ENCODE data around the gene SLC10A3.

The SLC10A3 gene

GRCh38 chrX:154477891-154478477, 12.4 kb downstream of the SLC10A3 start:
- no peaks in the 10 kb centered on the region for H3K36me3 ChIP-seq (ENCODE audit: control insufficient read depth in 4 of 4, insufficient read depth in 4 of 4, low read length in 3 of 4)
- H3K27me3 ChIP-seq (replicated peaks in 2 of 5; ENCODE audit: control insufficient read depth in 4 of 5, insufficient read depth in 5 of 5, low read length in 4 of 5): no peaks in the 10 kb centered on the region
- no peaks in the 10 kb centered on the region for H3K9me3 ChIP-seq (ENCODE audit: control extremely low read depth in 1 of 5, control insufficient read depth in 4 of 5, insufficient read depth in 2 of 5, low read depth in 1 of 5, low read length in 4 of 5)
- ChIA-PET CTCF (interaction anchor here (1.4 to 2.9 kb wide), 2 partner anchors 7 to 9 kb away, joined by 3 to 7 read pairs; partner anchors contain the start of gene UBL4A), POLR2A (interaction anchor here (1.0 kb wide), 1 partner anchor 12 kb away, joined by 8 read pairs; the partner anchor contains the start of gene SLC10A3)
- 75% methylated on average over 23 of the region's 24 CpGs for WGBS (ENCODE audit: insufficient coverage)
- peak overlapping the region in 6 of 7 experiments; percentile 54 to 80 (median 65) for H3K4me3 ChIP-seq (ENCODE audit: control insufficient read depth in 1 of 7, extremely low read depth in 1 of 7, insufficient read depth in 4 of 7, low read depth in 2 of 7, low read length in 6 of 7)
- H3K27ac ChIP-seq (ENCODE audit: insufficient read depth in 1 of 2, low read depth in 1 of 2, low read length in 2 of 2, poor library complexity in 1 of 2, severe bottlenecking in 2 of 2): peak overlapping the region in 1 of 2 experiments; percentile 49
- no peak for DNase-seq
- H3K4me1 ChIP-seq (ENCODE audit: control extremely low read depth in 1 of 4, control insufficient read depth in 4 of 4, insufficient read depth in 4 of 4, low read length in 3 of 4): peaks cover 0 to 15% (median 9%) of the 10 kb centered on the region in 4 experiments

DNA sequence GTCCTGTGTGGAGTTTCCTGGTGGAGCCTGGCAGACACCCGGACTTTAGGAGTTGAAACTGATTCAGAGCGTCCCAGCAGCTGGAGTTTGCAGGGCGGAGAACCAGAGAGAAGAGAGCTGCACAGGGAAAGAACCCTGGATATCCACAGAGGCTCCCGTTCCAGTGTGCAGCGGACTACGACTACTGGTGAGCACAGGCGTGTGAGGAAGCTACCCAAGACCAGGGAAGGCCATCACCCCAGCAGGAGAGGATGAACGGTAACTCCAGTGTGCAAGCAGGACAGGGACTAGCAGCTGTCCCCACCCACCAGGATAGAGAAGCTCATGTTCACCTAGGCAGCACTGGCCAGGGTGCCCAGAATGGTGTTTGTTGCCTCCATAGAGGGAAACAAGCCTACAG, 13.6 kb downstream of the SLC10A3 start:
- 85% methylated on average over 8 of the region's 8 CpGs for WGBS (ENCODE audit: insufficient coverage)
- ChIA-PET POLR2A (no interaction called here), CTCF (interaction anchor here (0.8 to 2.9 kb wide), 3 partner anchors 9 to 104 kb away, joined by 3 to 7 read pairs (median 3); partner anchors contain the start of gene UBL4A)
- DNase-seq: no peak
- H3K27me3 ChIP-seq (replicated peaks in 2 of 5; ENCODE audit: control insufficient read depth in 4 of 5, insufficient read depth in 5 of 5, low read length in 4 of 5): no peaks in the 10 kb centered on the region
- no peaks in the 10 kb centered on the region for H3K36me3 ChIP-seq (ENCODE audit: control insufficient read depth in 4 of 4, insufficient read depth in 4 of 4, low read length in 3 of 4)
- peaks cover 0 to 15% (median 9%) of the 10 kb centered on the region in 4 experiments for H3K4me1 ChIP-seq (ENCODE audit: control extremely low read depth in 1 of 4, control insufficient read depth in 4 of 4, insufficient read depth in 4 of 4, low read length in 3 of 4)
- H3K9me3 ChIP-seq (ENCODE audit: control extremely low read depth in 1 of 5, control insufficient read depth in 4 of 5, insufficient read depth in 2 of 5, low read depth in 1 of 5, low read length in 4 of 5): no peaks in the 10 kb centered on the region
- no peak overlapping the region for H3K27ac ChIP-seq (ENCODE audit: insufficient read depth in 1 of 2, low read depth in 1 of 2, low read length in 2 of 2, poor library complexity in 1 of 2, severe bottlenecking in 2 of 2)
- no peak overlapping the region for H3K4me3 ChIP-seq (ENCODE audit: control insufficient read depth in 1 of 7, extremely low read depth in 1 of 7, insufficient read depth in 4 of 7, low read depth in 2 of 7, low read length in 6 of 7)

DNA sequence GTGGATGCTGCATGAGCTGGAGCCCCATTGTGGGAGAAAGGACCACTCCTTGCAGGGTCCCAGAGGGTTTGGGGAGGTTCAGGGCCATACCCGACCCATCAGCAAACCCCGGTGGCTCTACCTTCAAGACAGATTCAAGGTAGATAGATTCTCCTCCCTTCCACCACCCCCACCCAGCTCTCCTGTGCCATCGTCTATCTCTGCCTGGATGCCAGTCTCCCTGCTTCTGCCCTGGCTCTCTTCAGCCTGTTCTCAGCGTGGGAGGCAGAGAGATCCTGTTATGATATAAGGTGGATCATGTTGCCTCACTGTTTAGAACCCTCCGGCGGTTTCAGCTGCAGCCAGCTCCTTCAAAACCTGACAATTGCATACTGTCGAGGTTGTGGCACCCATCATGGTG, 16.7 kb downstream of the SLC10A3 start:
- WGBS (ENCODE audit: insufficient coverage): 86% methylated on average over 2 of the region's 7 CpGs
- peaks cover 0 to 4% (median under 1%) of the 10 kb centered on the region in 4 experiments for H3K36me3 ChIP-seq (ENCODE audit: control insufficient read depth in 4 of 4, insufficient read depth in 4 of 4, low read length in 3 of 4)
- DNase-seq: no peak
- no peaks in the 10 kb centered on the region for H3K9me3 ChIP-seq (ENCODE audit: control extremely low read depth in 1 of 5, control insufficient read depth in 4 of 5, insufficient read depth in 2 of 5, low read depth in 1 of 5, low read length in 4 of 5)
- no peak overlapping the region for H3K4me3 ChIP-seq (ENCODE audit: control insufficient read depth in 1 of 7, extremely low read depth in 1 of 7, insufficient read depth in 4 of 7, low read depth in 2 of 7, low read length in 6 of 7)
- POLR2A ChIA-PET: interaction anchor here (0.6 kb wide), 2 partner anchors 26 to 111 kb away, joined by 3 to 4 read pairs; no protein-coding TSS in a partner anchor
- no peak overlapping the region for H3K27ac ChIP-seq (ENCODE audit: insufficient read depth in 1 of 2, low read depth in 1 of 2, low read length in 2 of 2, poor library complexity in 1 of 2, severe bottlenecking in 2 of 2)
- CTCF ChIA-PET: interaction anchor here (1.1 to 1.7 kb wide), 2 partner anchors 12 to 53 kb away, joined by 4 to 5 read pairs; no protein-coding TSS in a partner anchor
- no peaks in the 10 kb centered on the region for H3K27me3 ChIP-seq (replicated peaks in 2 of 5; ENCODE audit: control insufficient read depth in 4 of 5, insufficient read depth in 5 of 5, low read length in 4 of 5)
- peaks cover 0 to 5% (median 0%) of the 10 kb centered on the region in 4 experiments for H3K4me1 ChIP-seq (ENCODE audit: control extremely low read depth in 1 of 4, control insufficient read depth in 4 of 4, insufficient read depth in 4 of 4, low read length in 3 of 4)

DNA sequence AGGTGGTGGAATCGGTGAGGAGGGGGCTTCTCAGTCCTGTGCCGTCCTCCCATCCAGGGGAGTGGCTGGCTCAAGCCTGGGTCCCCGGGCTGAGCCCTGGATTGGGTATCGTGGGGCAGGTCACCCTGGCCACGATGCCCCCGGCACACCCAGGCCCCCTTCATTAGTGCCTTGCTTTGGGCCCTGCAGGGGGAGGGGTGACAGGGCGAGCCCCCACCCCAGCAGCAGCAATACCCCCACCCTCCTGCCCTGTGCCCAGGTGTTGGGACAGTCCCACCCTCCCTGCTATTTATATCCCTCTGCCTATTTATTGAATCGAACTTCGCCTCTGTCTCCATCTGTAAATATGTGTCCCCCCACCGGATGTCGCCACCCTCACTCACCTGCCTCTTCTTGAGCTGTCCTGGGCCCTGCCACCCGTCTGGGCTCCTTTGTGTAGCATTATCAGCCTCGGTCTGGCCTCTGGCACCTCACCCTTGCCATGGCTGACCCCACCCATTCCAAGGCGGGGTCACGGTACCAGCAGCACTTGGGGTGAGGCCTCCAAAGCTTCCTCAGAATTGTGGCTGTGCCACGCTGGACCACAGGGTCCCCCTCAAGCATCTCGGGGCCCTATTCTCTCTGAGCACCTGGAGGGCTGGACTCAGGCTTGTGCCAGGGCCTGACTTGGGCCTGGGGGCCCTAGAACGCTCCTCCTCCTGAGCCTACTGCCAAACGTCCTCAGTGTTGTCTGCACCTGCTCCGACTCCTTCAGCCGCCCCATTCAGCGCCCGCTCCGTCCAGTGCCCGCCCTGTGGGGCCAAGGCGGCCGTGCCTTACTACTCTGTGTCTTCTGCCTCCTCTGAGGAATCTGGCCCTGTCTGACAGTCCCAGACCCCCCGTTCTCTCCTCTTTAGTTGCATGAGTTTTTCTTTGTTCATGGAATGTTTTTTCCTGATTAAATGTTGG, 17.5 kb downstream of the SLC10A3 start:
- CTCF ChIA-PET: interaction anchor here (1.1 to 1.7 kb wide), 3 partner anchors 11 to 61 kb away, joined by 3 to 5 read pairs (median 4); no protein-coding TSS in a partner anchor
- POLR2A ChIA-PET: interaction anchor here (0.6 kb wide), 1 partner anchor 110 kb away, joined by 3 read pairs; no protein-coding TSS in a partner anchor
- Histone ChIP-seq H3K27me3 (replicated peaks in 2 of 5; ENCODE audit: control insufficient read depth in 4 of 5, insufficient read depth in 5 of 5, low read length in 4 of 5) (no peaks in the 10 kb centered on the region), H3K36me3 (ENCODE audit: control insufficient read depth in 4 of 4, insufficient read depth in 4 of 4, low read length in 3 of 4) (peaks cover 0 to 4% (median under 1%) of the 10 kb centered on the region in 4 experiments), H3K9me3 (ENCODE audit: control extremely low read depth in 1 of 5, control insufficient read depth in 4 of 5, insufficient read depth in 2 of 5, low read depth in 1 of 5, low read length in 4 of 5) (peaks cover 0 to 5% (median 0%) of the 10 kb centered on the region in 5 experiments), H3K27ac (ENCODE audit: insufficient read depth in 1 of 2, low read depth in 1 of 2, low read length in 2 of 2, poor library complexity in 1 of 2, severe bottlenecking in 2 of 2) (no peak overlapping the region), H3K4me1 (ENCODE audit: control extremely low read depth in 1 of 4, control insufficient read depth in 4 of 4, insufficient read depth in 4 of 4, low read length in 3 of 4) (peaks cover 0 to 2% (median 0%) of the 10 kb centered on the region in 4 experiments), H3K4me3 (ENCODE audit: control insufficient read depth in 1 of 7, extremely low read depth in 1 of 7, insufficient read depth in 4 of 7, low read depth in 2 of 7, low read length in 6 of 7) (no peak overlapping the region)
- no peak for DNase-seq
- WGBS (ENCODE audit: insufficient coverage): 81% methylated on average over 14 of the region's 28 CpGs

DNA sequence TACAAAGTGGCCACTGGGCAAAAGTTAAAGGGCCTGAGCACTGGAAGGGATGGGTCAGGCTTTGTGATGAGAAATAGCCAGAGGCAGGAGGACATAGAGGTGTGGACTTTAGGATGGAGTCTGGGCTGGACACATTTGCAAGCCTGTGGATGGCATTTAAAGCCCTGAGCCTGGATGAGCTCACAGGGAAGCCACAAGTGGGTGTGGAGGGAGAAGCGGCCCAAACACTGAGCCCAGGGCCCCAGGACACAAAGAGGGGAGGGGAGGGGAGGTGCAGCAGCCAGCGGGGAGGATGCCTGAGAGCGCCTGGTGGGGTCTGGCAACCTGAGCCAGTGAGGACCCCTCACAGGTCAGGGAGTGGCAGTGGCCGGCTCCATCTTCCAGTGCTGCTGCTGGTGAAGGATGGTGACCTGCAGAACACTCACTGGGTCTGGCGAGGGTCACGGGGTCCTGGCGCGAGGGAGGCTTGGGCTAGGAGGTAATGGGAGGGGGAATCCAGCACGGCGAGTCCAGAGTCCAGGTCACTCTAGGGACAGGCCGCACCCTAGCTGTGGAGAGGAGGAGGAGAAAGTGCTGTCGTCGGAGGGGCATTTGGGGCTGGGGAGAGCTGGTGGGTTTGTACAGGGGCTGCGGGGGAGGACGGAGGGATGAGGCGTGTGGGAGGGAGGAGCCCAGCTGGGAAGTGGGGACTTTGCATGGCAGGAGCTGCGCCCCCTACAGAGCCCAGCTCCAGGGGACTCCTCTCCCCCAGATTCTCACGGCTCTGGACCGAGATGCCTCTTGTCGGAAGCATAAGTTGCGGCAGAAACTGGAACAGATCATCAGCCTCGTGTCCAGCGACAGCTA, 18.4 kb downstream of the SLC10A3 start:
- H3K36me3 ChIP-seq (ENCODE audit: control insufficient read depth in 4 of 4, insufficient read depth in 4 of 4, low read length in 3 of 4): peaks cover 0 to 4% (median 2%) of the 10 kb centered on the region in 4 experiments
- H3K9me3 ChIP-seq (ENCODE audit: control extremely low read depth in 1 of 5, control insufficient read depth in 4 of 5, insufficient read depth in 2 of 5, low read depth in 1 of 5, low read length in 4 of 5): peaks cover 0 to 5% (median 0%) of the 10 kb centered on the region in 5 experiments
- DNase-seq: no peak
- H3K27ac ChIP-seq (ENCODE audit: insufficient read depth in 1 of 2, low read depth in 1 of 2, low read length in 2 of 2, poor library complexity in 1 of 2, severe bottlenecking in 2 of 2): no peak overlapping the region
- no peaks in the 10 kb centered on the region for H3K4me1 ChIP-seq (ENCODE audit: control extremely low read depth in 1 of 4, control insufficient read depth in 4 of 4, insufficient read depth in 4 of 4, low read length in 3 of 4)
- ChIA-PET CTCF (interaction anchor here (1.6 to 1.7 kb wide), 2 partner anchors 55 to 60 kb away, joined by 3 to 4 read pairs; no protein-coding TSS in a partner anchor), POLR2A (no interaction called here)
- WGBS (ENCODE audit: insufficient coverage): 91% methylated on average over 17 of the region's 23 CpGs
- H3K4me3 ChIP-seq (ENCODE audit: control insufficient read depth in 1 of 7, extremely low read depth in 1 of 7, insufficient read depth in 4 of 7, low read depth in 2 of 7, low read length in 6 of 7): no peak overlapping the region
- H3K27me3 ChIP-seq (replicated peaks in 2 of 5; ENCODE audit: control insufficient read depth in 4 of 5, insufficient read depth in 5 of 5, low read length in 4 of 5): no peaks in the 10 kb centered on the region

GRCh38 chrX:154470914-154471568, 19.4 kb downstream of the SLC10A3 start:
- peaks cover 0 to 5% (median 0%) of the 10 kb centered on the region in 5 experiments for H3K9me3 ChIP-seq (ENCODE audit: control extremely low read depth in 1 of 5, control insufficient read depth in 4 of 5, insufficient read depth in 2 of 5, low read depth in 1 of 5, low read length in 4 of 5)
- no peaks in the 10 kb centered on the region for H3K4me1 ChIP-seq (ENCODE audit: control extremely low read depth in 1 of 4, control insufficient read depth in 4 of 4, insufficient read depth in 4 of 4, low read length in 3 of 4)
- CTCF ChIA-PET: no interaction called here
- POLR2A ChIA-PET: no interaction called here
- no peak overlapping the region for H3K27ac ChIP-seq (ENCODE audit: insufficient read depth in 1 of 2, low read depth in 1 of 2, low read length in 2 of 2, poor library complexity in 1 of 2, severe bottlenecking in 2 of 2)
- no peak overlapping the region for H3K4me3 ChIP-seq (ENCODE audit: control insufficient read depth in 1 of 7, extremely low read depth in 1 of 7, insufficient read depth in 4 of 7, low read depth in 2 of 7, low read length in 6 of 7)
- DNase-seq: no peak
- H3K36me3 ChIP-seq (ENCODE audit: control insufficient read depth in 4 of 4, insufficient read depth in 4 of 4, low read length in 3 of 4): peaks cover 0 to 6% (median 4%) of the 10 kb centered on the region in 4 experiments
- H3K27me3 ChIP-seq (replicated peaks in 2 of 5; ENCODE audit: control insufficient read depth in 4 of 5, insufficient read depth in 5 of 5, low read length in 4 of 5): no peaks in the 10 kb centered on the region
- 93% methylated on average over 20 of the region's 23 CpGs for WGBS (ENCODE audit: insufficient coverage)
